Activated B cell treated with CpG ODN at 0.5 μM for 24 hours (primary cell): Measurements from ENCODE around the gene CALHM6. TPM values are rescaled to one million over a fixed set of nuclear protein-coding genes. Genes with fewer than 3 reads are reported as not detected.

Experiments
- ATAC-seq: fragments of 200-7000 bp; cut with Tn5 transposase; one replicate; pipeline ENCODE4 v1.10.0; 2021; ENCODE audit warnings: low read depth, mild to moderate bottlenecking, moderate library complexity
- CTCF ChIA-PET: fragments of 350-600 bp; sonication (Branson Sonifier 250); formaldehyde crosslinking; loops from one replicate; lab custom pipeline; 2021; ENCODE audit warnings: antibody characterized with exemption; lab: Charles Lee
- POLR2A ChIA-PET: fragments of 350-600 bp; sonication (Branson Sonifier 250); formaldehyde crosslinking; loops from one replicate; lab custom pipeline; 2021; ENCODE audit warnings: antibody characterized with exemption; lab: Charles Lee
- DNase-seq: peaks from one replicate; pipeline ENCODE4 v3.0.0; 2022
- H3K27ac Mint-ChIP-seq: one replicate; pipeline ENCODE4 v1.8.0; 2020; ENCODE audit warnings: mixed read lengths
- H3K27me3 Mint-ChIP-seq: one replicate; pipeline ENCODE4 v1.8.0; 2021; ENCODE audit warnings: mixed read lengths
- H3K36me3 Mint-ChIP-seq: one replicate; pipeline ENCODE4 v1.8.0; 2021; ENCODE audit warnings: low read depth, mixed read lengths
- H3K4me1 Mint-ChIP-seq: one replicate; pipeline ENCODE4 v1.8.0; 2021; ENCODE audit warnings: mixed read lengths
- H3K4me3 Mint-ChIP-seq: one replicate; pipeline ENCODE4 v1.8.0; 2020; ENCODE audit warnings: mild to moderate bottlenecking, mixed read lengths
- H3K9me3 Mint-ChIP-seq: one replicate; pipeline ENCODE4 v1.8.0; 2020; ENCODE audit warnings: mixed read lengths
- CTCF ChIP-seq: fragments of 200-600 bp; IDR thresholded peaks from one replicate; pipeline ENCODE4 v1.8.0; 2022; ENCODE audit warnings: antibody characterized with exemption, mild to moderate bottlenecking
- intact Hi-C: fragments of 100-400 bp; cut with micrococcal nuclease; formaldehyde crosslinking; loops from one replicate; pipeline ENCODE4 v1.15.1; 2024
- total RNA-seq: library from RNA; stranded (reverse); gene quantifications from 2 replicates; pipeline ENCODE4 v1.2.3, GENCODE V29; 2022

The CALHM6 gene
- total RNA-seq, 1 donor from 2014 or later: 15.0 TPM

GRCh38 chr6:116476002-116476678 is 15.0 kb downstream of the CALHM6 start:
- DNase-seq (no peak), ATAC-seq (peak; percentile 97)
- POLR2A ChIA-PET: interaction anchor here (1.3 kb wide), 1 partner anchor 14 kb away, joined by 5 read pairs; no protein-coding TSS in a partner anchor
- Mint-ChIP-seq H3K4me1 (peaks cover 34% of the 10 kb centered on the region), H3K36me3 (no peaks in the 10 kb centered on the region), H3K27me3 (no peaks in the 10 kb centered on the region), H3K9me3 (peaks cover 8% of the 10 kb centered on the region), H3K4me3 (peak overlapping the region; percentile 70), H3K27ac (peak overlapping the region; percentile 93)
- CTCF ChIA-PET: interaction anchor here (1.4 kb wide), 1 partner anchor 189 kb away, joined by 3 read pairs; no protein-coding TSS in a partner anchor
- TF ChIP-seq CTCF: no peak
- intact Hi-C loops: loop anchor here (1.0 to 2.0 kb wide), 5 partner anchors 11 to 106 kb away; partner anchors contain the start of gene DSE

- CTCF ChIA-PET: no interaction called here
Measured at GRCh38 chr6:116482780-116483179, 21.6 kb downstream of the CALHM6 start.

GRCh38 chr6:116483616-116484015 is 22.4 kb downstream of the CALHM6 start:
- no peak for TF ChIP-seq CTCF
- CTCF ChIA-PET: no interaction called here
- no peak for ATAC-seq

More at GRCh38 chr6:116482780-116483179, 21.6 kb downstream of the CALHM6 start:
- Mint-ChIP-seq H3K36me3 (no peaks in the 10 kb centered on the region), H3K4me1 (no peaks in the 10 kb centered on the region), H3K9me3 (peaks cover 4% of the 10 kb centered on the region), H3K4me3 (no peak overlapping the region), H3K27me3 (no peaks in the 10 kb centered on the region), H3K27ac (no peak overlapping the region)
- DNase-seq: no peak
- intact Hi-C loops: no loop called here
- POLR2A ChIA-PET: no interaction called here
- ATAC-seq: no peak
- no peak for TF ChIP-seq CTCF

GRCh38 chr6:116485559-116486184 is 24.5 kb downstream of the CALHM6 start:
- no peaks in the 10 kb centered on the region for H3K27me3 Mint-ChIP-seq

More at GRCh38 chr6:116483616-116484015, 22.4 kb downstream of the CALHM6 start:
- DNase-seq: no peak
- Mint-ChIP-seq H3K27ac (no peak overlapping the region), H3K9me3 (peaks cover 2% of the 10 kb centered on the region), H3K27me3 (no peaks in the 10 kb centered on the region), H3K36me3 (no peaks in the 10 kb centered on the region), H3K4me3 (no peak overlapping the region), H3K4me1 (no peaks in the 10 kb centered on the region)
- intact Hi-C loops: no loop called here
- POLR2A ChIA-PET: no interaction called here

More at GRCh38 chr6:116485559-116486184, 24.5 kb downstream of the CALHM6 start:
- intact Hi-C loops: no loop called here
- DNase-seq (no peak), ATAC-seq (no peak)
- TF ChIP-seq CTCF: no peak
- peaks cover 4% of the 10 kb centered on the region for H3K9me3 Mint-ChIP-seq
- no peak overlapping the region for H3K4me3 Mint-ChIP-seq
- ChIA-PET POLR2A (no interaction called here), CTCF (no interaction called here)
- no peaks in the 10 kb centered on the region for H3K4me1 Mint-ChIP-seq
- H3K36me3 Mint-ChIP-seq: no peaks in the 10 kb centered on the region
- H3K27ac Mint-ChIP-seq: no peak overlapping the region
